BLaER1 treated with 17β-estradiol and CSF1 and Interleukin-3, amounts not matched to agents 10 nM and 100 nM (cell line): Measurements from ENCODE around the gene DMD.

ENCODE experiments used
- H3K27ac ChIP-seq, 11 experiments: shearing (Covaris generic); formaldehyde crosslinking; 2 replicates each; pipeline ENCODE4 v1.8.1; 2022
- H3K27me3 ChIP-seq, 11 experiments: shearing (Covaris generic); formaldehyde crosslinking; 2 replicates each; pipeline ENCODE4 v1.8.1; 2022
- H3K36me3 ChIP-seq, 11 experiments: shearing (Covaris generic); formaldehyde crosslinking; 2 replicates each; pipeline ENCODE4 v1.8.1; 2022
- H3K4me1 ChIP-seq, 10 experiments: shearing (Covaris generic); formaldehyde crosslinking; 2 replicates each; pipeline ENCODE4 v1.8.1; 2022
- H3K4me2 ChIP-seq, 11 experiments: shearing (Covaris generic); formaldehyde crosslinking; 2 replicates each; pipeline ENCODE4 v1.8.1; 2022
- H3K4me3 ChIP-seq, 10 experiments: shearing (Covaris generic); formaldehyde crosslinking; 2 replicates each; pipeline ENCODE4 v1.8.1; 2022
- H3K9ac ChIP-seq, 11 experiments: shearing (Covaris generic); formaldehyde crosslinking; 2 replicates each; pipeline ENCODE4 v1.8.1; 2022
- H3K9me3 ChIP-seq, 11 experiments: shearing (Covaris generic); formaldehyde crosslinking; replicated peaks in 1 of 11; 2 replicates each; pipeline ENCODE4 v1.8.1; 2022
- H4K20me1 ChIP-seq, 11 experiments: shearing (Covaris generic); formaldehyde crosslinking; 2 replicates each; pipeline ENCODE4 v1.8.1; 2022
- Cebpa-rat ChIP-seq, 11 experiments: shearing (Covaris generic); IDR thresholded peaks; 2 replicates each; pipeline ENCODE4 v1.8.1; 2022

Gene DMD

GRCh38 chrX:31271615-31272471 is 1939.5 kb downstream of the DMD start:
- H3K4me3 ChIP-seq = no peak overlapping the region

GRCh38 chrX:31269914-31270313 is 1941.4 kb downstream of the DMD start:
- Histone ChIP-seq H3K36me3 (no peaks in the 10 kb centered on the region), H3K4me3 (no peak overlapping the region), H3K27me3 (peaks cover 84 to 99% (median 96%) of the 10 kb centered on the region in 11 experiments), H3K4me2 (no peak overlapping the region), H3K27ac (no peak overlapping the region), H4K20me1 (peaks cover 0 to 15% (median 0%) of the 10 kb centered on the region in 11 experiments; a peak in 3 of 22 replicates), H3K9ac (no peak overlapping the region), H3K4me1 (peaks cover 0 to 7% (median 0%) of the 10 kb centered on the region in 10 experiments; a peak in 2 of 20 replicates), H3K9me3 (no peaks in the 10 kb centered on the region)
- TF ChIP-seq Cebpa-rat (IDR thresholded peaks at IDR 0.05) = no peak

More at GRCh38 chrX:31271615-31272471, 1939.5 kb downstream of the DMD start:
- Histone ChIP-seq H3K27ac (no peak overlapping the region), H4K20me1 (peaks cover 0 to 8% (median 0%) of the 10 kb centered on the region in 11 experiments; a peak in 3 of 22 replicates), H3K4me1 (peaks cover 0 to 7% (median 0%) of the 10 kb centered on the region in 10 experiments; a peak in 1 of 20 replicates), H3K27me3 (peaks cover 80 to 100% (median 99%) of the 10 kb centered on the region in 11 experiments), H3K9me3 (no peaks in the 10 kb centered on the region), H3K36me3 (no peaks in the 10 kb centered on the region), H3K9ac (no peak overlapping the region), H3K4me2 (no peak overlapping the region)
- no peak for TF ChIP-seq Cebpa-rat (IDR thresholded peaks at IDR 0.05)

- Histone ChIP-seq H3K4me2 (no peak overlapping the region), H3K27me3 (peaks cover 87 to 99% (median 98%) of the 10 kb centered on the region in 11 experiments), H3K27ac (no peak overlapping the region), H3K9me3 (no peaks in the 10 kb centered on the region), H3K4me3 (no peak overlapping the region), H3K9ac (no peak overlapping the region), H3K4me1 (peaks cover 0 to 7% (median 0%) of the 10 kb centered on the region in 10 experiments; a peak in 2 of 20 replicates), H3K36me3 (no peaks in the 10 kb centered on the region), H4K20me1 (peaks cover 0 to 21% (median 0%) of the 10 kb centered on the region in 11 experiments; a peak in 3 of 22 replicates)
- TF ChIP-seq Cebpa-rat (IDR thresholded peaks at IDR 0.05) = no peak
Measured at GRCh38 chrX:31268359-31268758, 1943.0 kb downstream of the DMD start.

- no peak for TF ChIP-seq Cebpa-rat (IDR thresholded peaks at IDR 0.05)
- peaks cover 89 to 99% (median 98%) of the 10 kb centered on the region in 11 experiments for H3K27me3 ChIP-seq
- H3K27ac ChIP-seq = peak overlapping the region; percentile 28 to 75 (median 68); a peak in 21 of 22 replicates
- peaks cover 0 to 4% (median 0%) of the 10 kb centered on the region in 10 experiments; a peak in 1 of 20 replicates for H3K4me1 ChIP-seq
- H3K36me3 ChIP-seq = no peaks in the 10 kb centered on the region
- H3K4me3 ChIP-seq = peak overlapping the region; percentile 67 to 81 (median 74)
- H3K4me2 ChIP-seq = peak overlapping the region; percentile 57 to 80 (median 67)
- H4K20me1 ChIP-seq = peaks cover 0 to 31% (median 0%) of the 10 kb centered on the region in 11 experiments; a peak in 6 of 22 replicates
- H3K9ac ChIP-seq = peak overlapping the region; percentile 70 to 84 (median 78)
- no peaks in the 10 kb centered on the region for H3K9me3 ChIP-seq
Measured at GRCh38 chrX:31266203-31267076, 1944.9 kb downstream of the DMD start.

GRCh38 chrX:31265383-31265782 is 1946.0 kb downstream of the DMD start:
- Histone ChIP-seq H4K20me1 (peaks cover 0 to 31% (median 0%) of the 10 kb centered on the region in 11 experiments; a peak in 6 of 22 replicates), H3K9me3 (no peaks in the 10 kb centered on the region), H3K4me1 (peaks cover 0 to 4% (median 0%) of the 10 kb centered on the region in 10 experiments; a peak in 1 of 20 replicates), H3K4me2 (peak overlapping the region in 4 of 11 experiments; percentile 9 to 57 (median 23); a peak in 4 of 22 replicates), H3K36me3 (no peaks in the 10 kb centered on the region), H3K27ac (no peak overlapping the region), H3K4me3 (no peak overlapping the region), H3K9ac (no peak overlapping the region), H3K27me3 (peaks cover 89 to 99% (median 98%) of the 10 kb centered on the region in 11 experiments)
- no peak for TF ChIP-seq Cebpa-rat (IDR thresholded peaks at IDR 0.05)

- Histone ChIP-seq H3K36me3 (peaks cover 0 to 9% (median 0%) of the 10 kb centered on the region in 11 experiments; a peak in 1 of 22 replicates), H4K20me1 (peaks cover 0 to 18% (median 0%) of the 10 kb centered on the region in 11 experiments; a peak in 5 of 22 replicates), H3K9ac (no peak overlapping the region), H3K4me1 (peaks cover 0 to 3% (median 0%) of the 10 kb centered on the region in 10 experiments; a peak in 1 of 20 replicates), H3K4me2 (no peak overlapping the region), H3K9me3 (no peaks in the 10 kb centered on the region), H3K27ac (no peak overlapping the region), H3K4me3 (no peak overlapping the region), H3K27me3 (peaks cover 96 to 100% (median 99%) of the 10 kb centered on the region in 11 experiments)
- TF ChIP-seq Cebpa-rat (IDR thresholded peaks at IDR 0.05) = no peak
Measured at GRCh38 chrX:31260351-31260750, 1951.0 kb downstream of the DMD start.

- TF ChIP-seq Cebpa-rat (IDR thresholded peaks at IDR 0.05) = no peak
- Histone ChIP-seq H3K4me2 (no peak overlapping the region), H3K9ac (no peak overlapping the region), H4K20me1 (peaks cover 0 to 15% (median 0%) of the 10 kb centered on the region in 11 experiments; a peak in 5 of 22 replicates), H3K9me3 (no peaks in the 10 kb centered on the region), H3K27ac (no peak overlapping the region), H3K4me1 (peaks cover 0 to 15% (median 12%) of the 10 kb centered on the region in 10 experiments; a peak in 9 of 20 replicates), H3K36me3 (peaks cover 0 to 9% (median 0%) of the 10 kb centered on the region in 11 experiments; a peak in 1 of 22 replicates), H3K27me3 (peaks cover 91 to 100% (median 99%) of the 10 kb centered on the region in 11 experiments), H3K4me3 (no peak overlapping the region)
Measured at GRCh38 chrX:31258166-31258565, 1953.2 kb downstream of the DMD start.

GRCh38 chrX:31255310-31256033 is 1955.9 kb downstream of the DMD start:
- Histone ChIP-seq H3K4me3 (no peak overlapping the region), H3K4me2 (no peak overlapping the region), H3K9ac (no peak overlapping the region), H3K36me3 (peaks cover 0 to 9% (median 0%) of the 10 kb centered on the region in 11 experiments; a peak in 1 of 22 replicates), H3K27ac (no peak overlapping the region), H3K9me3 (no peaks in the 10 kb centered on the region), H3K27me3 (peaks cover 89 to 100% (median 98%) of the 10 kb centered on the region in 11 experiments), H3K4me1 (peaks cover 0 to 15% (median 12%) of the 10 kb centered on the region in 10 experiments; a peak in 9 of 20 replicates), H4K20me1 (peaks cover 0 to 10% (median 0%) of the 10 kb centered on the region in 11 experiments; a peak in 3 of 22 replicates)
- no peak for TF ChIP-seq Cebpa-rat (IDR thresholded peaks at IDR 0.05)
